Psoas muscle (tissue), 8 donors: Measurements from ENCODE around the gene NOX5. TPM values are rescaled to one million over a fixed set of nuclear protein-coding genes. Genes with fewer than 3 reads are reported as not detected.

Source experiments
- ATAC-seq, 4 donors: fragments of 200-7000 bp; cut with Tn5 transposase; one replicate each; pipeline ENCODE4 v1.9.1; 2020; ENCODE audit warnings: moderate library complexity in 3 of 4, mild to moderate bottlenecking in 2 of 4
- DNase-seq, 2 donors: peaks; one replicate each; pipeline ENCODE4 v3.0.0-alpha.2; 2020
- H3K27ac ChIP-seq: fragments of 200-600 bp; one replicate; pipeline ENCODE4 v1.8.0; 2022
- H3K27me3 ChIP-seq, 3 donors: fragments of 200-600 bp in 1 of 3; one replicate each; pipeline versions ENCODE4 v1.6.1 to v1.8.0; 2013 to 2022; ENCODE audit warnings: low read length in 2 of 3, mild to moderate bottlenecking in 2 of 3, moderate library complexity in 1 of 3; ENCODE audit not compliant: insufficient read depth in 3 of 3
- H3K36me3 ChIP-seq, 2 donors: fragments of 200-600 bp in 1 of 2; one replicate each; pipeline versions ENCODE4 v1.6.1 to v1.8.0; 2013 to 2022; ENCODE audit warnings: low read depth in 1 of 2, mild to moderate bottlenecking in 1 of 2, moderate library complexity in 1 of 2; ENCODE audit not compliant: insufficient read depth in 1 of 2
- H3K4me1 ChIP-seq: fragments of 200-600 bp; one replicate; pipeline ENCODE4 v1.8.0; 2022
- H3K4me3 ChIP-seq: fragments of 200-600 bp; one replicate; pipeline ENCODE4 v1.8.0; 2022; ENCODE audit warnings: mild to moderate bottlenecking
- H3K9me3 ChIP-seq: fragments of 200-600 bp; one replicate; pipeline ENCODE4 v1.8.0; 2022
- CTCF ChIP-seq: fragments of 200-600 bp; IDR thresholded peaks from one replicate; pipeline ENCODE4 v1.8.0; 2022; ENCODE audit warnings: antibody characterized with exemption
- WGBS, 3 donors: extraction: QIAGEN DNeasy Blood & Tissue Kit; methylation state at CpG; one replicate each; pipeline versions ENCODE4 v1.1.6 to v1.1.7; 2013; 5-methylcytosine and 5-hydroxymethylcytosine counted together
- intact Hi-C, 2 donors: fragments of 100-400 bp; cut with DNase I; formaldehyde crosslinking; loops; one replicate each; pipeline versions ENCODE4 v1.11.0 to v1.14.2; 2022
- polyA plus RNA-seq, 3 donors: library from polyadenylated mRNA; stranded (reverse); fragments of 200-250 nt; gene quantifications; one replicate each; pipeline ENCODE4 v1.2.3, GENCODE V29; 2013
- total RNA-seq, 4 donors: library from RNA; stranded (reverse); fragmentation: NEBNext Ultra II Directional in 2 of 4; extraction: Animal tissue kit (Norgen Biotek cat#: 25700) in 2 of 4; gene quantifications; one replicate each; pipeline versions ENCODE4 v1.2.1 to v1.2.4, GENCODE V29; 2021 to 2023
- donor health status: healthy with polysubstance abuse.
- donor health status: DM: no; HTN: no; CAD: no; lungs with moderate emphysema.
- donor health status: Bipolar disorder and iron deficiency.
- donor health status: healthy.
- donor health status: DM: yes; HTN: yes; CAD: no.
- donor health status: DM: no; HTN: no; CAD: no.
- donor health status: DM: no; HTN: no; CAD: no.
- donor health status: DM: yes; HTN: yes; CAD: no.

The NOX5 gene
- total and polyA plus RNA-seq, 7 donors, result 0.03 to 0.13 (median 0.04) TPM; not detected in 3

GRCh38 chr15:69076756-69077155, 62.3 kb downstream of the NOX5 start:
- no peak overlapping the region for H3K4me3 ChIP-seq
- ATAC-seq (no peak), DNase-seq (no peak)
- intact Hi-C loops, result loop anchor here in 1 of 2 donors (5.0 kb wide), 1 partner anchor 86 kb away; the partner anchor contains the start of gene GLCE
- H3K27me3 ChIP-seq, result peaks cover 0 to 12% (median 0%) of the 10 kb centered on the region in 3 donors
- no peak overlapping the region for H3K27ac ChIP-seq
- H3K36me3 ChIP-seq, result no peaks in the 10 kb centered on the region
- no peaks in the 10 kb centered on the region for H3K9me3 ChIP-seq
- H3K4me1 ChIP-seq, result peaks cover 1% of the 10 kb centered on the region
- no peak for TF ChIP-seq CTCF
- WGBS, 3 donors, result 96 to 100% (median 97%) methylated on average over 1 of the region's 1 CpG

- H3K4me3 ChIP-seq, result no peak overlapping the region
- no peak overlapping the region for H3K27ac ChIP-seq
- intact Hi-C loops, result loop anchor here in 1 of 2 donors (5.0 kb wide), 1 partner anchor 84 kb away; the partner anchor contains the start of gene GLCE
- no peaks in the 10 kb centered on the region for H3K36me3 ChIP-seq
- H3K27me3 ChIP-seq, result peaks cover 0 to 7% (median 0%) of the 10 kb centered on the region in 3 donors
- no peak for DNase-seq
- TF ChIP-seq CTCF, result no peak
- ATAC-seq, result no peak
- H3K4me1 ChIP-seq, result peaks cover 16% of the 10 kb centered on the region
- WGBS, 3 donors, result 90 to 98% (median 93%) methylated on average over 8 of the region's 8 CpGs
- no peaks in the 10 kb centered on the region for H3K9me3 ChIP-seq
Observed at GRCh38 chr15:69078638-69079037, 64.1 kb downstream of the NOX5 start.

- no peaks in the 10 kb centered on the region for H3K9me3 ChIP-seq
- peaks cover 19% of the 10 kb centered on the region for H3K4me1 ChIP-seq
- no peaks in the 10 kb centered on the region for H3K27me3 ChIP-seq
- intact Hi-C loops, result no loop called here
- peak overlapping the region; percentile 68 for H3K27ac ChIP-seq
- no peaks in the 10 kb centered on the region for H3K36me3 ChIP-seq
- no peak for TF ChIP-seq CTCF
- 59 to 65% (median 63%) methylated on average over 8 of the region's 8 CpGs for WGBS, 3 donors
- no peak for ATAC-seq
- DNase-seq, result no peak
- H3K4me3 ChIP-seq, result no peak overlapping the region
Observed at GRCh38 chr15:69080295-69081248, 66.1 kb downstream of the NOX5 start.

- Histone ChIP-seq H3K27ac (peak overlapping the region; percentile 68), H3K4me1 (peaks cover 19% of the 10 kb centered on the region), H3K9me3 (no peaks in the 10 kb centered on the region), H3K4me3 (no peak overlapping the region), H3K27me3 (no peaks in the 10 kb centered on the region), H3K36me3 (no peaks in the 10 kb centered on the region)
- DNase-seq, result peak; percentile 74 to 87
- intact Hi-C loops, result no loop called here
- whole genome bisulfite sequencing, 3 donors, result 30 to 35% (median 34%) methylated on average over 10 of the region's 10 CpGs
- TF ChIP-seq CTCF, result no peak
- ATAC-seq, result peak; percentile 52 to 79 (median 64)
Observed at GRCh38 chr15:69081310-69082004, 67.0 kb downstream of the NOX5 start.
